Activated CD4-positive, alpha-beta T cell treated with anti-CD3 and anti-CD28 coated beads for 1 hour (primary cell): Measurements from ENCODE around the gene SCN1B.
"Not testable (repeated sequence)": the region's sequence is repeated elsewhere in the genome, so short reads cannot be mapped to it uniquely, and the experiment has no call there.

Experiments used
- DNase-seq: peaks from one replicate; pipeline ENCODE4 v3.0.0-alpha.2; 2020

SCN1B gene

GRCh38 chr19:35030257-35031071, at the start of gene SCN1B:
TSS of gene SCN1B (plus strand) at chr19:35030470. CDS start at chr19:35030821, 351 bp downstream.
- DNase-seq, result peak; percentile 50

GRCh38 chr19:34982275-34982674, 48.0 kb upstream of the SCN1B start:
- no peak for DNase-seq

GRCh38 chr19:34983786-34984185, 46.5 kb upstream of the SCN1B start:
- no peak for DNase-seq

- DNase-seq, result no peak
These were observed 46.0 kb upstream of the SCN1B start for GRCh38 chr19:34984287-34984686.

- no peak for DNase-seq
These were observed 44.8 kb upstream of the SCN1B start for GRCh38 chr19:34985249-34986022.

GRCh38 chr19:34988119-34988518, 42.2 kb upstream of the SCN1B start:
- DNase-seq, result no peak

- DNase-seq, result no peak
These were observed 41.0 kb upstream of the SCN1B start for GRCh38 chr19:34989298-34989697.

- DNase-seq, result no peak
These were observed 39.6 kb upstream of the SCN1B start for GRCh38 chr19:34990578-34991192.

GRCh38 chr19:34991542-34992333, 38.5 kb upstream of the SCN1B start:
- no peak for DNase-seq

- DNase-seq, result not testable (repeated sequence)
These were observed 37.7 kb upstream of the SCN1B start for GRCh38 chr19:34992582-34992981.

- DNase-seq, result no peak
These were observed 36.0 kb upstream of the SCN1B start for GRCh38 chr19:34994286-34994642.

- no peak for DNase-seq
These were observed 35.4 kb upstream of the SCN1B start for GRCh38 chr19:34994643-34995541.

GRCh38 chr19:34995551-34995950, 34.7 kb upstream of the SCN1B start:
- no peak for DNase-seq

GRCh38 chr19:34997071-34997617, 33.1 kb upstream of the SCN1B start:
- no peak for DNase-seq

- DNase-seq, result not testable (repeated sequence)
These were observed 32.0 kb upstream of the SCN1B start for GRCh38 chr19:34998224-34998623.

- DNase-seq, result no peak
These were observed 31.3 kb upstream of the SCN1B start for GRCh38 chr19:34998777-34999497.

- DNase-seq, result peak; percentile 55
These were observed 30.6 kb upstream of the SCN1B start, which contains the start of gene GRAMD1A for GRCh38 chr19:34999498-35000337. TSS of gene GRAMD1A (plus strand) at chr19:35000323. CDS start at chr19:35000479, 156 bp downstream.

GRCh38 chr19:35000338-35000646, 30.0 kb upstream of the SCN1B start:
- DNase-seq, result no peak

- DNase-seq, result peak; percentile 32
These were observed 29.4 kb upstream of the SCN1B start for GRCh38 chr19:35000647-35001501.
